T-helper 2 cell treated with Interferon-gamma antibody and Interleukin-4, amounts not matched to agents 5 μg/mL and 100 μg/mL, for 36 hours (primary cell): Measurements from ENCODE around the gene CYTL1.

Experiments used
- DNase-seq: peaks from one replicate; pipeline ENCODE4 v3.0.0; 2021; ENCODE audit warnings: low spot score
- H3K27ac Mint-ChIP-seq: one replicate; pipeline ENCODE4 v1.8.0; 2021; ENCODE audit warnings: mild to moderate bottlenecking, mixed read lengths
- H3K27me3 Mint-ChIP-seq: one replicate; pipeline ENCODE4 v1.8.0; 2021; ENCODE audit warnings: low read depth, mixed read lengths
- H3K36me3 Mint-ChIP-seq: one replicate; pipeline ENCODE4 v1.8.0; 2021; ENCODE audit warnings: low read depth, mixed read lengths
- H3K4me1 Mint-ChIP-seq: one replicate; pipeline ENCODE4 v1.8.0; 2021; ENCODE audit warnings: low read depth, mixed read lengths
- H3K4me3 Mint-ChIP-seq: one replicate; pipeline ENCODE4 v1.8.0; 2022; ENCODE audit warnings: mild to moderate bottlenecking, moderate library complexity, mixed read lengths
- H3K9me3 Mint-ChIP-seq: one replicate; pipeline ENCODE4 v1.8.0; 2021; ENCODE audit warnings: mixed read lengths

The CYTL1 gene

DNA sequence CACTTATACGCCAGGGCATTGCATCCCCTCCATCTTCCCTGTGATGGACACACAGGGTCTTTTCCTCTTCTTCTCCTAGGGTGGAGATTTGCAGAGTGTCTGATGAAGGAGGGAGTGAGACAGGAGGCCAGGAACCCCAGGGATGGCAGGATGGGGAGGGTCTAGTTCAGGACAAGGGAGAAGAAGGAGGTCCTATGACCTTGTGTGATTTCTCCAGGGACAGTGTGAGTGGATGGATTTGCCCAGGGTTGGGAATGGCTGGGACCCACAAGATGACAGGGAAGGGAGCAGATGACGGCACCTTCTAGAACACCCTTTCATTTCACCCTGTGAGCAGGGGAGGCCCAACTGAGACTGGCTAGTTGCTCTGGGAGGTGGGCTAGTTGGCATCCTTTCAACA, 34.2 kb downstream of the CYTL1 start:
- no peak for DNase-seq
- Mint-ChIP-seq H3K27ac (no peak overlapping the region), H3K4me3 (no peak overlapping the region), H3K9me3 (no peaks in the 10 kb centered on the region), H3K4me1 (no peaks in the 10 kb centered on the region), H3K36me3 (no peaks in the 10 kb centered on the region), H3K27me3 (no peaks in the 10 kb centered on the region)

DNA sequence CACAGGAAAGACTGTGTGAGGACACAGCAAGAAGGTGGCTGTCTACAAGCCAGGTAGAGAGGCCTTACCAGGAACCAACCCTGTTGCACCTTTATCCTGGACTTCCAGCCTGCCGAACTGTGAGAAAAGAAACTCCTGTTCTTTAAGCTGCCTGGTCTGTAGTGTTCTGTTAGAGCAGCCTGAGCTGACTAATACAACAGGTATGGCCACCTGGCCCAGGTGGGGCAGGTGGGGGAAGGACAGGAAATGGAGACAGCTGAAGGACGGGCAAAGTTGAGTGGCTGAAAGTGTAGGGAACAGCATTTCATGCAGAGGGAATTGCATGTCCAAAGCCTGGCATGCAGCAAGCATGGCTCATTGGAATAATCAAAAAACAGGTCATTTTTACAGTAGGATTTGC, 35.1 kb downstream of the CYTL1 start:
- Mint-ChIP-seq H3K4me3 (no peak overlapping the region), H3K4me1 (no peaks in the 10 kb centered on the region), H3K9me3 (no peaks in the 10 kb centered on the region), H3K27me3 (no peaks in the 10 kb centered on the region), H3K36me3 (no peaks in the 10 kb centered on the region), H3K27ac (no peak overlapping the region)
- no peak for DNase-seq

DNA sequence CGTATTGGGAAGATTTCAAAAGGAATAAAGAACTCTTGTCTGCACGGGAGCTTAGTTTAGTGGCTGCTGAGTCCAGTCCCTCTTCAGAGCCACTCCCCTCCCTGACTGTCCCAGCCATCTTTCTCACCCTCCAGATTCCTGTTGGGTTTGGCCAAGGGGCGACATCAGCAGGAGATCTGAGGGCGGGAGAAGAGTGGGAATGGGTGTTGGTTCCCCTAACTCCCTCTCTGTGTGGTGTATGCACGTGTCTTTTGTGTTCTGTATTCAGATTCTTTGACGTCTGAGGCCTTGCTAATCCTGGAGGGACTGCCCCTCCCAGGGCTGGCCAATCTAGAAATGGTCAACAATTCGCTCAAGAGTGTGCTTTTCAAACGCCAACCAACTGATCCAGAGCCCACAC, 37.4 kb downstream of the CYTL1 start:
- Mint-ChIP-seq H3K4me1 (no peaks in the 10 kb centered on the region), H3K4me3 (no peak overlapping the region), H3K36me3 (no peaks in the 10 kb centered on the region), H3K27ac (no peak overlapping the region), H3K9me3 (peaks cover 5% of the 10 kb centered on the region), H3K27me3 (no peaks in the 10 kb centered on the region)
- DNase-seq = no peak

DNA sequence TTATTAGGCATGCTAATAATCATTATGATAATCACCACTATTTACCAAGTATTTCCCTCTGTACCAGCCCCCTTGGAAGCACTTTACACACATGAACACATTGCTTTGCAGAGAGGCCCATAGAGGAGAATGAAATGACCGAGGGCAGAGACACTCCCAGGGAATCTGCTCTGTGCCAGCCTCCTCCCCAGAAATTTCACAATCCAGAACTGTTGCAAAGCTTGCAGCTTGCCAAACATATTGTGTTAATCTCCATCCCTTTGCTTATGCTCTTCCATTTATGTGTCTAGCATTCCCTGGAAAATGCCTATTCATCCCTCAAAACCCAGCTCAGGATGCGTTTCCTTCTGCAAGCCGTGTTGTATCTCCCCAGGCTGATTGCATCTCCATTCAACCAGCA, 37.8 kb downstream of the CYTL1 start:
- no peaks in the 10 kb centered on the region for H3K27me3 Mint-ChIP-seq
- no peaks in the 10 kb centered on the region for H3K36me3 Mint-ChIP-seq
- no peak for DNase-seq
- no peaks in the 10 kb centered on the region for H3K4me1 Mint-ChIP-seq
- no peak overlapping the region for H3K27ac Mint-ChIP-seq
- peaks cover 5% of the 10 kb centered on the region for H3K9me3 Mint-ChIP-seq
- H3K4me3 Mint-ChIP-seq = no peak overlapping the region

DNA sequence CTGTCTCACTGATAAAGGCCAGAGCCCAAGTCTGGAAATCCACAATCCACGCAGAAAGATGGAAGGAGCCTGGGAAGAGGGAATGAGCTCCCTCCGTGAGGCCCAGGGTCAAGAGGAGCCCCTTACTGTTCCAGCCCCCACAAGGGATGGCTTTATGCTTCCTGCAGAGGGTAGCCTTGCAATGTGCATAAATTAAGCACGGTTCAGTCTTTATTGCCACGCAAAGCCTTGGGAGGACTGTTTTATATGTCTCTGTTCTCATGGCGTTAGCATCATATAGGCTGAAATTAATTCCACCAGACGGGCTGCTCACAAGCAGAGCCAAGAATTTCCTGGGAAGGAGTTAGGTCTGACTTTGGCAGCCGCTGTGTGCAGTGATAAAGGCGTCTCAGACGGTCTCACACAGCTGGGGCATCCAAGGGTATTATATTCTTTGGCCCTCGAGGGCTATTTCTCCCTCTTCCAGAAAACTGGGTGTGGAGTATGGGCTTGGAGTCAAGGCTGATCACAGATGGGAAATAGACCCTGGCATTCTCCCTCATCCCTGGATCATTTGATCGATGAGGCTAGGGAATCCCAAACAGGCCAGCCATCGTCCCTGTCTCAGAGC, 38.5 kb downstream of the CYTL1 start:
- DNase-seq = no peak
- Mint-ChIP-seq H3K9me3 (peaks cover 6% of the 10 kb centered on the region), H3K4me1 (no peaks in the 10 kb centered on the region), H3K27me3 (no peaks in the 10 kb centered on the region), H3K27ac (no peak overlapping the region), H3K4me3 (no peak overlapping the region), H3K36me3 (no peaks in the 10 kb centered on the region)

DNA sequence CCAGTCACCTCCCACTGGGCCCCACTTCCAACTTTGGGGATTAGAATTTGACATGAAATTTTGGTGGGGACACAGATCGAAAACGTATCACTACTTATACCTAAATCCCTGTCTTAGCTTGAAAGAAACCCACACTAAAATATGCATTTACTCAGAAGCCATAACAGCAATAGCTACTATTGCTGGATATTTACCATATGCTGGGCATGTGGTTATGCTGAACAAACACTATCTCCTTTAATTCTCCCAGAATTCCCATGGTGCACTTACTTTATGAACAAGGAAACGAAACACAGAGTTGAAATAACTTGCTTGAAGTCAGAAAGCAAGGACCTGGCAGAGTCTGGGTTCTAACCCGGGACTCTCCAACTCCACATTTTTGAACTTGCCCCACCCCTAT, 39.3 kb downstream of the CYTL1 start:
- no peak overlapping the region for H3K4me3 Mint-ChIP-seq
- H3K27ac Mint-ChIP-seq = no peak overlapping the region
- no peak for DNase-seq

DNA sequence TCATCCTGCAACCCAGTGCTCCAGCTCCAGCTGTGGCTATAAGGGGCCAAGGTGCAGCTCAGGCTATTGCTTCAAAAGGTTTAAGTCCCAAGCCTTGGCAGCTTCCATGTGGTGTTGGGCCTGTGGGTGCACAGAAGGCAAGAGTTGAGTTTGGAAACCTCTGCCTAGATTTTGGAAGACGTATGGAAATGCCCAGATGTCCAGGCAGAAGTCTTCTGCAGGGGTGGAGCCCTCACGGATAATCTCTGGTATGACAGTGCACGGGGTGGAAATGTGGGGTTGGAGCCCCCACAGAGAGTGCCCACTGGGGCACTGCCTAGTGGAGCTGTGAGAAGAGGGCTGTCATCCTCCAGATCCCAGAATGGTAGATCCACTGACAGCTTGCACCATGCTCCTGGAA, 44.5 kb downstream of the CYTL1 start:
- Mint-ChIP-seq H3K36me3 (no peaks in the 10 kb centered on the region), H3K27ac (no peak overlapping the region)
- DNase-seq = no peak

More for the DNA sequence above, 39.3 kb downstream of the CYTL1 start:
- H3K27me3 Mint-ChIP-seq = no peaks in the 10 kb centered on the region
- H3K36me3 Mint-ChIP-seq = no peaks in the 10 kb centered on the region
- no peaks in the 10 kb centered on the region for H3K4me1 Mint-ChIP-seq
- peaks cover 13% of the 10 kb centered on the region for H3K9me3 Mint-ChIP-seq

DNA sequence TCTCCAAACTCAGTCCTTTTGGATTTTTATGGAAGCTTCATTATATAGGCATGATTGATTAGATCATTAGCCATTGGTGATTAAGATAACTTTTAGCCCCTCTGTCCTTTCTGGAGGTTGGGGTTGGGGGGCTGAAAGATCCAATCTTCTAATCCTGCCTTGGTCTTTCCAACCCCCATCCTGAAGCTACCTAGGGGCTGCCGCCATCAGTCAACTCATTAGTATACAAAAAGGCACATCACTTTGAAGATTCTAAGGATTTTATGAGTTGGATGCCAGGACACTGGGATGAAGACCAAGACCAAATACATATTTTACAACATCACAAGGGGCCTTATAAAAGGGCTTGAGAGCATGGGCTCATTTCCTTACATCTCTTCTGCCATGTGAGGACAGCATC, 47.5 kb downstream of the CYTL1 start:
- Mint-ChIP-seq H3K27me3 (no peaks in the 10 kb centered on the region), H3K4me1 (no peaks in the 10 kb centered on the region), H3K27ac (no peak overlapping the region), H3K4me3 (no peak overlapping the region), H3K9me3 (peaks cover 21% of the 10 kb centered on the region), H3K36me3 (no peaks in the 10 kb centered on the region)
- no peak for DNase-seq

More for the DNA sequence above, 44.5 kb downstream of the CYTL1 start:
- Mint-ChIP-seq H3K9me3 (peaks cover 26% of the 10 kb centered on the region), H3K4me1 (no peaks in the 10 kb centered on the region), H3K4me3 (no peak overlapping the region), H3K27me3 (no peaks in the 10 kb centered on the region)

DNA sequence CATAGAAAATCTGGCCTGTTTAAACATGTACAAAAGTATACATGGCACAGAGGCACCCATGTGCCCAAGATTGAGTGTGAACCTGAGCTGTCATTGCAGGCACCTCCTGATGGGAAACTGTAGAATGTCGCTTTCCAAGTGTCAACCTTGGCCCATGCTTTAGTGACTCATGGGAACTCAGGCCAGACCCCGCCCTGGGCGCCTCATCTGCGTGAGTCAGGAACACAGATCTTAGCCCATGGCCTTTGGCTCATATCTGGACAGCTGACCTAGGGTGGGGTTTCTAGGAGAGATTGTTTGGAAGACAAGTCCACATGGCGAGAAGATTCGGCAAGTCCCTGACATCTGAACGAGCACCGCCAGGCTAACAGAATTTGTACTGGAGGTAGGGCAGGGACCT, 50.0 kb downstream of the CYTL1 start:
- no peaks in the 10 kb centered on the region for H3K4me1 Mint-ChIP-seq
- H3K27ac Mint-ChIP-seq = no peak overlapping the region
- peaks cover 8% of the 10 kb centered on the region for H3K9me3 Mint-ChIP-seq
- DNase-seq = no peak
- no peak overlapping the region for H3K4me3 Mint-ChIP-seq
- no peaks in the 10 kb centered on the region for H3K36me3 Mint-ChIP-seq
- H3K27me3 Mint-ChIP-seq = no peaks in the 10 kb centered on the region

DNA sequence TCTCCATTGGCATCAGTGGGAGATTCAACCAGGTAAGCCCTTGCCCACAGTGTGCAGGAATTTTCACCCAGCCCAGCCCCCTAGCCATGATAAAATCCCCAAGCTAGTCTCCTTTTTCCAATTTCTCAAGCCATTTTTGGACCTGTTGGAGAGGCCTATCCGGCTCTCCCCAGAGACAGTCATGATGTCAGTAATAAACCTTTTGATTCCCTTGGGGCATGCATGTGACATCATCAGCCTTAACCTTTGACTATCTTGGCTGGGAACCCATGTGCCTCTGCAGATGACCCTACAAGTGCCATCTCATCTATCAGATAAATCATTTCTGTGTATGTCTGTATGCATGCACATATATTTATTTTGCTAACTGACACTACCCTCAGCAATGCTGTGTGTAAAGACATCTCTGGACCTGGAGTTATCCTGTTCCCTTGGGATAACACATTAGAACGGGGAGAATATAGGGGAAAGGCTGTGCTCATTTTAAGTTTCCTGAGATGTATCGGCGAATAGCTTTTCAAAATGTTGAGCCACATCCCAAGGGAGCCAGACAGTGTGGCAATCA, 51.0 kb downstream of the CYTL1 start:
- no peaks in the 10 kb centered on the region for H3K36me3 Mint-ChIP-seq
- H3K4me1 Mint-ChIP-seq = no peaks in the 10 kb centered on the region
- H3K4me3 Mint-ChIP-seq = no peak overlapping the region
- H3K27me3 Mint-ChIP-seq = no peaks in the 10 kb centered on the region
- peaks cover 3% of the 10 kb centered on the region for H3K9me3 Mint-ChIP-seq
- no peak for DNase-seq
- no peak overlapping the region for H3K27ac Mint-ChIP-seq
